Fibroblast of pulmonary artery (primary cell): Measurements from ENCODE around the gene MPND.
"Not testable (repeated sequence)": the region's sequence is repeated elsewhere in the genome, so short reads cannot be mapped to it uniquely, and the experiment has no call there.

ENCODE experiments used
- DNase-seq: peaks from one replicate; pipeline ENCODE4 v3.0.0-alpha.2; 2010; ENCODE audit warnings: low read depth
- H3K4me3 ChIP-seq: replicated peaks from 2 replicates; pipeline ENCODE4 v1.5.1; 2011; ENCODE audit warnings: low read depth, mild to moderate bottlenecking, control low read depth, low read length, moderate library complexity
- TF ChIP-seq, protein P1 (sequence below): IDR thresholded peaks from 2 replicates; pipeline ENCODE4 v1.5.1; 2011; ENCODE audit warnings: mild to moderate bottlenecking, control low read depth, low read length, inconsistent platforms; ENCODE audit errors: missing control alignments

The MPND gene

GRCh38 chr19:4338441-4339355, 4.7 kb upstream of the MPND start, which contains the start of gene STAP2:
STAP2 (minus strand) TSS chr19:4338827; CDS start chr19:4338753, 74 bp downstream.
- H3K4me3 ChIP-seq = peak within 1 kb of the TSS; percentile 41
- DNase-seq = no peak
- TF ChIP-seq, protein P1, sequence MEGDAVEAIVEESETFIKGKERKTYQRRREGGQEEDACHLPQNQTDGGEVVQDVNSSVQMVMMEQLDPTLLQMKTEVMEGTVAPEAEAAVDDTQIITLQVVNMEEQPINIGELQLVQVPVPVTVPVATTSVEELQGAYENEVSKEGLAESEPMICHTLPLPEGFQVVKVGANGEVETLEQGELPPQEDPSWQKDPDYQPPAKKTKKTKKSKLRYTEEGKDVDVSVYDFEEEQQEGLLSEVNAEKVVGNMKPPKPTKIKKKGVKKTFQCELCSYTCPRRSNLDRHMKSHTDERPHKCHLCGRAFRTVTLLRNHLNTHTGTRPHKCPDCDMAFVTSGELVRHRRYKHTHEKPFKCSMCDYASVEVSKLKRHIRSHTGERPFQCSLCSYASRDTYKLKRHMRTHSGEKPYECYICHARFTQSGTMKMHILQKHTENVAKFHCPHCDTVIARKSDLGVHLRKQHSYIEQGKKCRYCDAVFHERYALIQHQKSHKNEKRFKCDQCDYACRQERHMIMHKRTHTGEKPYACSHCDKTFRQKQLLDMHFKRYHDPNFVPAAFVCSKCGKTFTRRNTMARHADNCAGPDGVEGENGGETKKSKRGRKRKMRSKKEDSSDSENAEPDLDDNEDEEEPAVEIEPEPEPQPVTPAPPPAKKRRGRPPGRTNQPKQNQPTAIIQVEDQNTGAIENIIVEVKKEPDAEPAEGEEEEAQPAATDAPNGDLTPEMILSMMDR = no peak

- TF ChIP-seq, protein P1 = no peak
- peak; percentile 81 for DNase-seq
- H3K4me3 ChIP-seq = peak overlapping the region; percentile 60
Measured at GRCh38 chr19:4342314-4342614, 1.1 kb upstream of the MPND start.

GRCh38 chr19:4342615-4343369, 570 bp upstream of the MPND start:
- TF ChIP-seq, protein P1 = peak; percentile 27
- peak overlapping the region; percentile 74 for H3K4me3 ChIP-seq
- peak; percentile 100 for DNase-seq

- no peak for DNase-seq
- TF ChIP-seq, protein P1 = no peak
- H3K4me3 ChIP-seq = no peak overlapping the region
Measured at GRCh38 chr19:4345342-4346019, 2.1 kb downstream of the MPND start.

DNA sequence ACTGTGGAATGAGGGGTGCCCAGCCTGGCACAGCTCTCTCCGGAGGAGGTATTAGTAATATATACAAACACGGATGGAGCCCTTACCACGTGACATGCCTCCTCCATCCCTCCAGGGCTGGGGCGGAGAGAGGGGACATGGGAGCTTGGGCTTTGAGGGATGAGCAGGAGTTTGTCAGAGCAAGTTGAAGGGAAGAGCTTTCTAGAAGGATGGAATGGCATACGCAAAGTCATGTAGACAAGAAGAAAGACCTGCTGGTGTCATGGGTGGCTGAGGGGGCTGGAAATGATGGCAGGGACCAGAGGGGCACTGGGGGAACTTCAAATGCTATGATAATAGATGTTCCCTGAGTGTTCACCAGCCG, 2.6 kb downstream of the MPND start:
- no peak overlapping the region for H3K4me3 ChIP-seq
- TF ChIP-seq, protein P1 = no peak
- no peak for DNase-seq

DNA sequence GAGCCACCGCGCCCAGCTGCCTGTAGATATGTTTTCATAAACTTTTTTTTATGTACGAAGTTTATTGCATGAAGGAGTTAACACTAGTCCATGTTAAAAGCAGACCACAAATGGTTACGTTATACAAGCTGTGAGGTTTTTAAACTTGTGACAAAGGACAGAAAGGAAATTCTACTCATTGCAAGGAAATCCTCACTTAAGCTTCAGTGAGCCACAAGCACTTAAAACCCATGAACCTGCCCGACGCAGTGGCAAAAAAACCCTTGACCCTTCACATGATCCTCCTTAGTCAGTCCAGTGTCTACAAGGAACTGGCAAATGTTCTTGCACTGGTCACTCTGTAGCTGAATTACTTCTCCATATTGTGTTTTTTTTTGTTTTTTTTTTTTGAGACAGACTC, 4.2 kb downstream of the MPND start:
- no peak overlapping the region for H3K4me3 ChIP-seq
- DNase-seq = no peak
- TF ChIP-seq, protein P1 = no peak

GRCh38 chr19:4349225-4349624, 5.9 kb downstream of the MPND start:
- DNase-seq = not testable (repeated sequence)

More at GRCh38 chr19:4349225-4349624, 5.9 kb downstream of the MPND start:
- H3K4me3 ChIP-seq = not testable (repeated sequence)
